Gastroesophageal sphincter (tissue), 3 donors: ENCODE measurements around the gene EXOC4.

Source experiments
- CTCF ChIP-seq, 4 experiments: fragments of 200-600 bp in 2 of 4; fragments of 450-650 bp in 2 of 4; sonication (generic) in 1 of 4; IDR thresholded peaks; one replicate each; pipeline ENCODE4 v1.5.1; 2017 to 2019; ENCODE audit warnings: antibody characterized with exemption in 4 of 4, mild to moderate bottlenecking in 2 of 4, moderate library complexity in 2 of 4
- POLR2A ChIP-seq, 2 donors: fragments of 450-650 bp; IDR thresholded peaks; one replicate each; pipeline ENCODE4 v1.6.1; 2017; ENCODE audit warnings: antibody characterized with exemption in 2 of 2, mild to moderate bottlenecking in 2 of 2, moderate library complexity in 1 of 2

- no peak for TF ChIP-seq CTCF (IDR thresholded peaks at IDR 0.05)
- no peak for TF ChIP-seq POLR2A (IDR thresholded peaks at IDR 0.05)
These were observed 584.3 kb downstream of the EXOC4 start for GRCh38 chr7:133837224-133837623.
